Activated CD4-positive, alpha-beta memory T cell treated with anti-CD3 and anti-CD28 coated beads for 36 hours (primary cell): ENCODE results near the gene SPHKAP. TPM values are rescaled to one million over a fixed set of nuclear protein-coding genes. Genes with fewer than 3 reads are reported as not detected.
"Not testable (repeated sequence)": the region's sequence is repeated elsewhere in the genome, so short reads cannot be mapped to it uniquely, and the experiment has no call there.

ENCODE experiments used
- CTCF ChIA-PET: fragments of 350-600 bp; sonication (Branson Sonifier 250); formaldehyde crosslinking; loops from one replicate; lab custom pipeline; 2021; ENCODE audit warnings: antibody characterized with exemption, inconsistent platforms; lab: Charles Lee
- POLR2A ChIA-PET: fragments of 350-600 bp; sonication (Branson Sonifier 250); formaldehyde crosslinking; loops from one replicate; lab custom pipeline; 2021; ENCODE audit warnings: antibody characterized with exemption; lab: Charles Lee
- DNase-seq: peaks from one replicate; pipeline ENCODE4 v3.0.0-alpha.2; 2020
- H3K27ac Mint-ChIP-seq: one replicate; pipeline ENCODE4 v1.8.0; 2021; ENCODE audit warnings: mixed read lengths
- H3K27me3 Mint-ChIP-seq: one replicate; pipeline ENCODE4 v1.8.0; 2021; ENCODE audit warnings: mixed read lengths
- H3K36me3 Mint-ChIP-seq: one replicate; pipeline ENCODE4 v1.8.0; 2021; ENCODE audit warnings: mixed read lengths
- H3K4me1 Mint-ChIP-seq: one replicate; pipeline ENCODE4 v1.8.0; 2021; ENCODE audit warnings: low read depth, mixed read lengths
- H3K4me3 Mint-ChIP-seq: one replicate; pipeline ENCODE4 v1.8.0; 2021; ENCODE audit warnings: mild to moderate bottlenecking, mixed read lengths
- H3K9me3 Mint-ChIP-seq: one replicate; pipeline ENCODE4 v1.8.0; 2021; ENCODE audit warnings: mixed read lengths
- intact Hi-C: fragments of 100-400 bp; cut with micrococcal nuclease; formaldehyde crosslinking; loops from one replicate; pipeline ENCODE4 v1.15.1; 2023
- total RNA-seq, 2 experiments: library from RNA; stranded (reverse); gene quantifications; one replicate each; pipeline ENCODE4 v1.2.3, GENCODE V29; 2021

SPHKAP gene
- total RNA-seq: not detected

GRCh38 chr2:228181098-228182019, at the start of gene SPHKAP:
TSS of gene SPHKAP (minus strand) at chr2:228181687. CDS start at chr2:228181598, 89 bp downstream.
- Mint-ChIP-seq H3K27me3 (peaks cover 12% of the 10 kb centered on the region), H3K27ac (no peak within 1 kb of the TSS), H3K9me3 (peaks cover 8% of the 10 kb centered on the region), H3K4me1 (no peaks in the 10 kb centered on the region), H3K4me3 (no peak within 1 kb of the TSS), H3K36me3 (no peaks in the 10 kb centered on the region)
- POLR2A ChIA-PET: no interaction called here
- CTCF ChIA-PET: no interaction called here
- intact Hi-C loops: no loop called here
- DNase-seq: no peak

GRCh38 chr2:228227466-228227865, 46.0 kb upstream of the SPHKAP start:
- DNase-seq: no peak
- Mint-ChIP-seq H3K36me3 (no peaks in the 10 kb centered on the region), H3K27ac (no peak overlapping the region), H3K4me1 (no peaks in the 10 kb centered on the region), H3K4me3 (no peak overlapping the region), H3K27me3 (no peaks in the 10 kb centered on the region), H3K9me3 (peaks cover 4% of the 10 kb centered on the region)
- intact Hi-C loops: no loop called here
- CTCF ChIA-PET: no interaction called here
- POLR2A ChIA-PET: no interaction called here

GRCh38 chr2:228224410-228224809, 42.9 kb upstream of the SPHKAP start:
- ChIA-PET CTCF (no interaction called here), POLR2A (no interaction called here)
- intact Hi-C loops: no loop called here
- no peaks in the 10 kb centered on the region for H3K9me3 Mint-ChIP-seq
- DNase-seq: no peak
- no peaks in the 10 kb centered on the region for H3K36me3 Mint-ChIP-seq
- H3K4me1 Mint-ChIP-seq: no peaks in the 10 kb centered on the region
- no peaks in the 10 kb centered on the region for H3K27me3 Mint-ChIP-seq
- no peak overlapping the region for H3K27ac Mint-ChIP-seq
- no peak overlapping the region for H3K4me3 Mint-ChIP-seq

- intact Hi-C loops, H3K27ac Mint-ChIP-seq, POLR2A ChIA-PET, H3K27me3 Mint-ChIP-seq, H3K9me3 Mint-ChIP-seq, H3K4me3 Mint-ChIP-seq, H3K36me3 Mint-ChIP-seq, DNase-seq, H3K4me1 Mint-ChIP-seq, CTCF ChIA-PET: not testable (repeated sequence)
Observed at GRCh38 chr2:228218593-228218992, 37.1 kb upstream of the SPHKAP start.

GRCh38 chr2:228197504-228197903, 16.0 kb upstream of the SPHKAP start:
- H3K36me3 Mint-ChIP-seq: no peaks in the 10 kb centered on the region
- CTCF ChIA-PET: no interaction called here
- H3K9me3 Mint-ChIP-seq: peaks cover 19% of the 10 kb centered on the region
- DNase-seq: no peak
- intact Hi-C loops: no loop called here
- no peaks in the 10 kb centered on the region for H3K4me1 Mint-ChIP-seq
- POLR2A ChIA-PET: no interaction called here
- no peak overlapping the region for H3K4me3 Mint-ChIP-seq
- H3K27me3 Mint-ChIP-seq: no peaks in the 10 kb centered on the region
- no peak overlapping the region for H3K27ac Mint-ChIP-seq

- no peak overlapping the region for H3K4me3 Mint-ChIP-seq
- H3K4me1 Mint-ChIP-seq: no peaks in the 10 kb centered on the region
- no peaks in the 10 kb centered on the region for H3K36me3 Mint-ChIP-seq
- H3K27ac Mint-ChIP-seq: no peak overlapping the region
- CTCF ChIA-PET: no interaction called here
- intact Hi-C loops: no loop called here
- POLR2A ChIA-PET: no interaction called here
- H3K27me3 Mint-ChIP-seq: peaks cover 12% of the 10 kb centered on the region
- H3K9me3 Mint-ChIP-seq: peaks cover 6% of the 10 kb centered on the region
- DNase-seq: no peak
Observed at GRCh38 chr2:228180181-228181097, 1.0 kb downstream of the SPHKAP start.

GRCh38 chr2:228167290-228167689, 14.2 kb downstream of the SPHKAP start:
- POLR2A ChIA-PET: no interaction called here
- no peaks in the 10 kb centered on the region for H3K36me3 Mint-ChIP-seq
- H3K4me1 Mint-ChIP-seq: no peaks in the 10 kb centered on the region
- no peak overlapping the region for H3K27ac Mint-ChIP-seq
- no peak overlapping the region for H3K4me3 Mint-ChIP-seq
- intact Hi-C loops: no loop called here
- no peaks in the 10 kb centered on the region for H3K27me3 Mint-ChIP-seq
- no peaks in the 10 kb centered on the region for H3K9me3 Mint-ChIP-seq
- no peak for DNase-seq
- CTCF ChIA-PET: no interaction called here

- Mint-ChIP-seq H3K4me1 (no peaks in the 10 kb centered on the region), H3K27ac (no peak overlapping the region), H3K27me3 (no peaks in the 10 kb centered on the region), H3K4me3 (no peak overlapping the region), H3K36me3 (no peaks in the 10 kb centered on the region), H3K9me3 (peaks cover 9% of the 10 kb centered on the region)
- POLR2A ChIA-PET: no interaction called here
- no peak for DNase-seq
- CTCF ChIA-PET: no interaction called here
- intact Hi-C loops: no loop called here
Observed at GRCh38 chr2:228164718-228165117, 16.8 kb downstream of the SPHKAP start.

GRCh38 chr2:228157841-228158240, 23.6 kb downstream of the SPHKAP start:
- peaks cover 17% of the 10 kb centered on the region for H3K9me3 Mint-ChIP-seq
- no peak for DNase-seq
- no peak overlapping the region for H3K27ac Mint-ChIP-seq
- POLR2A ChIA-PET: no interaction called here
- H3K27me3 Mint-ChIP-seq: no peaks in the 10 kb centered on the region
- H3K36me3 Mint-ChIP-seq: no peaks in the 10 kb centered on the region
- intact Hi-C loops: no loop called here
- no peaks in the 10 kb centered on the region for H3K4me1 Mint-ChIP-seq
- CTCF ChIA-PET: no interaction called here
- H3K4me3 Mint-ChIP-seq: no peak overlapping the region

GRCh38 chr2:228144961-228145360, 36.5 kb downstream of the SPHKAP start:
- no peaks in the 10 kb centered on the region for H3K4me1 Mint-ChIP-seq
- H3K9me3 Mint-ChIP-seq: peaks cover 3% of the 10 kb centered on the region
- intact Hi-C loops: no loop called here

GRCh38 chr2:228140934-228141528, 40.5 kb downstream of the SPHKAP start:
- Mint-ChIP-seq H3K9me3 (no peaks in the 10 kb centered on the region), H3K27ac (no peak overlapping the region), H3K27me3 (no peaks in the 10 kb centered on the region), H3K4me1 (no peaks in the 10 kb centered on the region), H3K36me3 (no peaks in the 10 kb centered on the region), H3K4me3 (no peak overlapping the region)
- POLR2A ChIA-PET: no interaction called here
- intact Hi-C loops: no loop called here
- no peak for DNase-seq
- CTCF ChIA-PET: no interaction called here

More at GRCh38 chr2:228144961-228145360, 36.5 kb downstream of the SPHKAP start:
- H3K27ac Mint-ChIP-seq: no peak overlapping the region
- CTCF ChIA-PET: no interaction called here
- POLR2A ChIA-PET: no interaction called here
- no peaks in the 10 kb centered on the region for H3K27me3 Mint-ChIP-seq
- H3K36me3 Mint-ChIP-seq: no peaks in the 10 kb centered on the region
- H3K4me3 Mint-ChIP-seq: no peak overlapping the region
- no peak for DNase-seq

GRCh38 chr2:228136027-228136426, 45.5 kb downstream of the SPHKAP start:
- intact Hi-C loops: no loop called here
- H3K4me1 Mint-ChIP-seq: no peaks in the 10 kb centered on the region
- no peaks in the 10 kb centered on the region for H3K36me3 Mint-ChIP-seq
- CTCF ChIA-PET: no interaction called here
- H3K27me3 Mint-ChIP-seq: no peaks in the 10 kb centered on the region
- no peak for DNase-seq
- H3K4me3 Mint-ChIP-seq: no peak overlapping the region
- H3K27ac Mint-ChIP-seq: no peak overlapping the region
- POLR2A ChIA-PET: no interaction called here
- no peaks in the 10 kb centered on the region for H3K9me3 Mint-ChIP-seq
